Activated naive CD4-positive, alpha-beta T cell treated with anti-CD3 and anti-CD28 coated beads, Interleukin-2, amount 50 U/mL, for 24 hours (primary cell): ENCODE results near the gene RPS15A.

Source experiments
- H3K27ac Mint-ChIP-seq: one replicate; pipeline ENCODE4 v1.8.0; 2021; ENCODE audit warnings: mild to moderate bottlenecking, mixed read lengths
- H3K27me3 Mint-ChIP-seq: one replicate; pipeline ENCODE4 v1.8.0; 2021; ENCODE audit warnings: mixed read lengths
- H3K36me3 Mint-ChIP-seq: one replicate; pipeline ENCODE4 v1.8.0; 2021; ENCODE audit warnings: mixed read lengths
- H3K4me1 Mint-ChIP-seq: one replicate; pipeline ENCODE4 v1.8.0; 2021; ENCODE audit warnings: mixed read lengths
- H3K4me3 Mint-ChIP-seq: one replicate; pipeline ENCODE4 v1.8.0; 2021; ENCODE audit warnings: mild to moderate bottlenecking, mixed read lengths
- H3K9me3 Mint-ChIP-seq: one replicate; pipeline ENCODE4 v1.8.0; 2021; ENCODE audit warnings: mixed read lengths

Gene RPS15A

DNA sequence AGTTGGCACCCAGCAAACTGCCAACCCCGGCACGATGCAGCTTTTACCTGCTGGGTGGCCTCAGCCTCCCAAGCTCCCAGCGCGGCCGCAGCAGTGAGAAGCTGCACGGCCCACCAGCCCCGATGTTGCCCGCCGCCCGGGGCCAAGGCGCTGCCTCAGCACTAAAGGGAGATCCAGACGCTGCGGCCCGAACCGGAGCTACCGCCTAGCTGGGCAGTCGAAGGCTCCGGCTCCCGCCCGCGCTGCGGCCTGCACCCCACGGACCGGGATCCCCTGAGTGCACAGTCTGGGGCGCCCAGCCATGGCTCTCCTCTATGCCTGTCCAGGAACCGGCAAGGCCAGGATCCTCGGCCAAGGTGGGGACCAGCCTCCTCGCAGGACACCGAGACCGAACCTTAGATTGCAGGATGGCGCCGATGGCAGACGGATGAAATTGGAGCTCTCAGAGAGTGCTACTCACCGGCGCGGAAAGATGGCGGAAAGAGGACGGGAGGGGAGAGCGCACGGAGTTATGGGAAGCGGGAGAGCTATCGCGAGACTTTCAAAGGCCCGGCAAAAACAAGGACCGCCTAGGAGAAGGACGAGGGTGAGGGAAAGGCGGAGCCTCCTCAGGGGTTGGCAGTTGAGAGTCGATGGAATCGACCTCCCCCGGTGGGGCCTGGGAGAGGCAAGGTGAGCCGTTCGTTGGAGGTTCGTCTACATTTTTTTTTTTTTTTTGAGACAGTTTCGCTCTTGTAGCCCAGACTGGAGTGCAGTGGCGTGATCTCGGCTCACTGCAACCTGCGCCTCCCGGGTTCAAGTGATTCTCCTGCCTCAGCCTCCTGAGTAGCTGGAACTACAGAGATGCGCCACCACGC lies at the start of gene RPS15A:
RPS15A (minus strand) TSS at position 485 of the 857 bp plus-strand sequence. CDS start 1,221 bp downstream, outside the sequence.
- peak within 1 kb of the TSS; percentile 99 for H3K4me3 Mint-ChIP-seq
- H3K27me3 Mint-ChIP-seq: no peaks in the 10 kb centered on the region
- peaks cover 46% of the 10 kb centered on the region for H3K4me1 Mint-ChIP-seq

DNA sequence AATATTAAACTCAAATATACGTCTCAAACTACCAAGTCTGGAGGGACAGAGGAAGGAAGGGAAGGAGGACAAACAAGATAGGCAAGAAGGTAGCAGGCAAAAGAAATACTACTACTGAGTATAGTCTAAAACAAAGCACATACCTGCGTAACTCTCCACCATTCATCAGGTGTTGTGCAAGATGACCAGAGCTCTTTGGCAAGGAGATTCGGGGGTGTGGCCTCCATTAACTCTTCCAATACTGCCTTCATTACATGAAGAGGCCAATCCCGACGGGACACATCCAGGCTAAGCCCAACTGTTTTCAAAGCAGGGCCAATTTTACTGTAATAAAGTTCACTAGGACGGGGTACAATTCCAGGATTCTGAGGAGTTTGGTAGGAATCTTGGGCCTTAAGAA lies 49.4 kb upstream of the RPS15A start:
- Mint-ChIP-seq H3K27me3 (no peaks in the 10 kb centered on the region), H3K27ac (no peak overlapping the region), H3K36me3 (peaks cover 39% of the 10 kb centered on the region), H3K9me3 (no peaks in the 10 kb centered on the region), H3K4me1 (peaks cover 14% of the 10 kb centered on the region), H3K4me3 (no peak overlapping the region)

More for the DNA sequence above, at the start of gene RPS15A:
- Mint-ChIP-seq H3K27ac (peak within 1 kb of the TSS; percentile 84), H3K36me3 (peaks cover 42% of the 10 kb centered on the region), H3K9me3 (no peaks in the 10 kb centered on the region)

DNA sequence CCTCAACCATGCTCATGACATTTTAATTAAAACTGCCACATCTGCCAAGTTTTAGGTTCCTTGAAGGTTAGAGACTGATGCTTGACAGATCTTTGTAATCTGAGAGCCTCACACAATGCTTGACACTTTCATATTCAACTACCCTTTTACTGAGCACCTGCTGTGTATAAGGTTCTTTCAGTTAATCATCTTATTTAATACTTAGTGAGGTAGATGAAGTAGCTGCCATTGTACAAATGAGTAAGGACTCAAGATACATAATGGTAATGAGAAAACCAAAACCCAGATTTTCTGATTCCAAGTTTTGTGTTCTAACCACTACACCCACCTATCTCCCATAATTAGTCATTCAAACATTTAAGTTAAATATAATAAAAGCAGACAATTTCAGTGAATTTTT lies 46.6 kb upstream of the RPS15A start:
- H3K4me1 Mint-ChIP-seq: peaks cover 14% of the 10 kb centered on the region
- H3K27ac Mint-ChIP-seq: peak overlapping the region; percentile 95
- peaks cover 36% of the 10 kb centered on the region for H3K36me3 Mint-ChIP-seq
- no peaks in the 10 kb centered on the region for H3K9me3 Mint-ChIP-seq
- H3K27me3 Mint-ChIP-seq: no peaks in the 10 kb centered on the region
- peak overlapping the region; percentile 30 for H3K4me3 Mint-ChIP-seq

DNA sequence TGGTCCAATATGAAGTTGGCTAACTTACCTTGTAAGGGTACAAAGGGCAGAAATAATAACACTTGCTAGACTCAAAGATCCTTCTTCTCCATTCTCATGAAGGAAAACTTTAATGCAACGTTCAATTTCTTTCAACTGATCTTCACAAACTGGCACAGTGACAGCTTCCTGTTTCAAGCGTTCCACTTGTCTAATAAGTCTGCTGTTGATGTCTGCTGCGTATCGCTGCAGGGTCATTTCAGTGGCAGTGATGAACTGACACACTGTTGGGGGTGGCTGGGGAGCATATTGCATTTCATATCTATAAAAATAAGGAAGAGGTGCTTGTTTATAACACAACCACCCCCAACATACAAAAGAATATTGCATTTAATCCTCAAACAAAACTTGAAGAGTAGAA lies 44.7 kb upstream of the RPS15A start:
- no peaks in the 10 kb centered on the region for H3K9me3 Mint-ChIP-seq
- no peaks in the 10 kb centered on the region for H3K27me3 Mint-ChIP-seq
- no peak overlapping the region for H3K4me3 Mint-ChIP-seq
- H3K4me1 Mint-ChIP-seq: peaks cover 14% of the 10 kb centered on the region
- H3K36me3 Mint-ChIP-seq: peaks cover 32% of the 10 kb centered on the region
- no peak overlapping the region for H3K27ac Mint-ChIP-seq

DNA sequence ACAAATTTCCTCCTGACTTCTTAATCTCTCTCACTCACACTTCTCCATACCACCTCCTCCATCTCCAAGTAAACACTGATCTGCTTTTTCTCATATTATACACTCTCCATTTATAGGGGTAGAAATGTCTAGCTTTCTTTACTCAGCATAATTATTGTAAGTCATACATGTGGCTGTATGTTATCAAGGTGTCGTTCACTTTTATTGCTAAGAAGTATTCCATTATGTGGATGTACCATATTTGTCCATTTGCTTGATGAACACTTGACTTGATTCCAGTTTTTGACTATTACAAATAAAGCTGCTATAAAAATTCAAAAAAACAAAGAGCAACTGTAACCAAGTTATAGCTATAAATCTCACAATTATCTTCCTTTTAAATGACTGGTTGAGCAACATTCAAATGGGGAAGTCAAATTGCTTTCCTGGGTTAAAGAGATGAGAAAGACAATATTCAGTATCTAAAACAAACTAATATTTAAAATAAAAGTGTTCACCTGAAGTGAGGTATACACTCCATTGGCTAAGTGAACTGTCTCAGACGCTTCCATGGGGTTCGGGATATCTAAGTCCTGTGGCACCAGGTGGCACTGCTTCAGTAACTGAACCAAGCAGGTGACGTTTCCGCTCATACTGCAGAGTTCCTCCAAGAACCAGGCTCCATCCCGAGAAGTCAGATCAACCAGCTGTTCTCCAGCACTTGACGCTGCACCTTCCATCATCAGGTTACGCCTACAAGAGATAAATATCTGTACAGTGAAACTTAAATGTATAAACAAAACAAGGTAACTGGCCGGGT lies 43.8 kb upstream of the RPS15A start:
- no peak overlapping the region for H3K4me3 Mint-ChIP-seq
- peaks cover 31% of the 10 kb centered on the region for H3K36me3 Mint-ChIP-seq
- H3K4me1 Mint-ChIP-seq: peaks cover 14% of the 10 kb centered on the region
- H3K27ac Mint-ChIP-seq: no peak overlapping the region
- no peaks in the 10 kb centered on the region for H3K9me3 Mint-ChIP-seq
- no peaks in the 10 kb centered on the region for H3K27me3 Mint-ChIP-seq

DNA sequence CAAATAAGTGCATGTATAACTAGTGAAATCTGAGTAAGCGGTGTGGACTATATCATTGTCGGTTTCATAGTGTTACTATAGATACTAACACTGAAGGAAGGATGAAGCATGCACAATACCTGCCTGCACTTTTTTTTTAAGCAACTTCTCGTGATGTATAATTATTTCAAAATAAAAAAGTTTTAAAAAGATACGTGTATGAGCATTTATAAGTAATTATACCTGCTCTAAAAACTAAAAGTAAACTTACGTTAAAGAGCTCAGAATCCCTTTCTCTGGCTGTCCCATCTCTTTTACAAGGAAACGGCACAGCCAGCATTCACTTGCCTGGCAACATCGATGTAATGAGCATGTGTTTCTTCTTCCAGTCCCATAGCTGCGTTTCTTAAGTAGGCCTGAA lies 42.5 kb upstream of the RPS15A start:
- H3K36me3 Mint-ChIP-seq: peaks cover 28% of the 10 kb centered on the region

DNA sequence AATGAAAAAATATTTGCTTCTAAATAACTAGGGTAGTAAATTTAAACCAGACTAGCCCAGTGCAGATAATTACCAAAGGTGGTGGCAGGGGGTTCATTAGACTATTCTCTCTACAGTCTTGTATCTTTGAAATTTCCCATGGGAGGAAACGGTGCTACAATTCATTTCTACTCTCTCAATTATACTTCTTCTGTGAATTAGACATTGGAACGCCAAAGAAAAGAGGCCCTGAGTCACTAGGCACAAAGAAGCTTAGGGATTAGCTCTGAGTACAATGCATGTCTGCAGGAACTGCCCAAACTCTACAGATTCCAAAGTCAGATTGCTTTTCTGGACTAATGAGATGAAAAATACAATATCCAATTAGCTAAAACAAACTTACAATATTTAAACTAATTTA lies 41.9 kb upstream of the RPS15A start:
- peaks cover 24% of the 10 kb centered on the region for H3K36me3 Mint-ChIP-seq

More for the DNA sequence above, 42.5 kb upstream of the RPS15A start:
- peaks cover 11% of the 10 kb centered on the region for H3K4me1 Mint-ChIP-seq
- H3K27ac Mint-ChIP-seq: no peak overlapping the region
- H3K27me3 Mint-ChIP-seq: no peaks in the 10 kb centered on the region
- H3K4me3 Mint-ChIP-seq: no peak overlapping the region
- H3K9me3 Mint-ChIP-seq: no peaks in the 10 kb centered on the region

DNA sequence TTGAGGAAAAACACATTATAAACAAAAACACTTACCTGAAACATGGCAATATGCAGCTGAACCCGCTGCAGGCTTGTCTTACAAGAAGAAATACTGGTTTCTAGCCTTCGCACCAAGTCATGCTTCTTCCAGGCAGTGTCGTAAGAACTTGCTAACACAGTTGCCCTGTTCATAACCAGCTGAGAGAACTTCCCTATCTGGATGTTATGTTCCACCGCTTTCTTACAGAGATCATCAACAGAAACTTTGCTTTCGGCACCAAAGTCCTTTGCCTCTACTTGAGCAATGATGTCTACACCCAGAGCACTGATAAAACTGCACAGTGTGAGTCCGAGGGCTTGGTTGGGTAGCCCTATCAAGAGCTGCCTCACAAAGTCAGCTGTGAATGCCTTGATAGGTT lies 39.1 kb upstream of the RPS15A start:
- H3K27me3 Mint-ChIP-seq: no peaks in the 10 kb centered on the region
- peaks cover 16% of the 10 kb centered on the region for H3K36me3 Mint-ChIP-seq
- H3K9me3 Mint-ChIP-seq: no peaks in the 10 kb centered on the region
- no peak overlapping the region for H3K27ac Mint-ChIP-seq
- H3K4me1 Mint-ChIP-seq: no peaks in the 10 kb centered on the region
- no peak overlapping the region for H3K4me3 Mint-ChIP-seq

More for the DNA sequence above, 41.9 kb upstream of the RPS15A start:
- Mint-ChIP-seq H3K4me1 (peaks cover 7% of the 10 kb centered on the region), H3K9me3 (no peaks in the 10 kb centered on the region), H3K27me3 (no peaks in the 10 kb centered on the region), H3K27ac (no peak overlapping the region), H3K4me3 (no peak overlapping the region)

DNA sequence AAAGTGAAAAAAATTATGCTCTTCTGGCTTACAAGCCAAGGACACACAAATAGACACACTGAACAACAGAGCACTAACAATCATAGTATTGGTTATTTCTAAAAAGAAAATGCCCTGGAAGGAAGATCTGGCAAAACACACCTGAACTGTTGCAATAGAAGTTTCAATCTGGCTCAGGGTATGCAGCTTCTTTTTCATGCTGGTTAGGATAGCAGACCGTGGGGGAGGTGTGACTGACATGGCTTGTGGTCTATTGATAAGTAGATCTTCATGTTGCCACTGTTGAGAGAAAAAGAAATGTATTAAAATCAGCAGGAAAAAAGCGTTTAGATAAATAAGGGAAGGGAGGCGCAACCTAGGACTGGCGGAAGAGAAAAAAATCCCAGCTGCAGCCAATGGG lies 37.8 kb upstream of the RPS15A start:
- H3K27ac Mint-ChIP-seq: no peak overlapping the region
- H3K36me3 Mint-ChIP-seq: peaks cover 11% of the 10 kb centered on the region
- no peaks in the 10 kb centered on the region for H3K4me1 Mint-ChIP-seq
- no peak overlapping the region for H3K4me3 Mint-ChIP-seq
- no peaks in the 10 kb centered on the region for H3K27me3 Mint-ChIP-seq
- no peaks in the 10 kb centered on the region for H3K9me3 Mint-ChIP-seq

DNA sequence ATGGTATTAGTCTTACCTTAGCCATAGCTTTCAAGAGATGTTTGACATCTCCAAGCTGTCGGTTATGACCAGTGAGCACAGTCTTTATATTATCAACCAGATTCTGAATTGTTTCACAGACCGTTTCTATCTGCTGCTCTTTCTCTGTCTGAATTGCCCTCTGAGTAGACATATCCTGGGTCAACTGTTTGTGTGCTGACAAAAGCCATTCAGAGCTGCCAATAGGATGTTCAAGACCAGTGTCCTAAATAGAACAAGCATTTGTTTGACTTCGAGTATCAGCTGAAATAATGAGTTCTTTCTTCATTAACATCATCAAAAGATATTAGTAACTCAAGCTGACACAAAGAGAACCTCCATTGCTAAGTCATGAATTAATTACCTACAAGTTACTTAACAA lies 26.2 kb upstream of the RPS15A start:
- H3K36me3 Mint-ChIP-seq: peaks cover 23% of the 10 kb centered on the region
- H3K4me3 Mint-ChIP-seq: no peak overlapping the region
- peaks cover 13% of the 10 kb centered on the region for H3K4me1 Mint-ChIP-seq
- H3K27me3 Mint-ChIP-seq: no peaks in the 10 kb centered on the region
- H3K27ac Mint-ChIP-seq: no peak overlapping the region
- no peaks in the 10 kb centered on the region for H3K9me3 Mint-ChIP-seq

DNA sequence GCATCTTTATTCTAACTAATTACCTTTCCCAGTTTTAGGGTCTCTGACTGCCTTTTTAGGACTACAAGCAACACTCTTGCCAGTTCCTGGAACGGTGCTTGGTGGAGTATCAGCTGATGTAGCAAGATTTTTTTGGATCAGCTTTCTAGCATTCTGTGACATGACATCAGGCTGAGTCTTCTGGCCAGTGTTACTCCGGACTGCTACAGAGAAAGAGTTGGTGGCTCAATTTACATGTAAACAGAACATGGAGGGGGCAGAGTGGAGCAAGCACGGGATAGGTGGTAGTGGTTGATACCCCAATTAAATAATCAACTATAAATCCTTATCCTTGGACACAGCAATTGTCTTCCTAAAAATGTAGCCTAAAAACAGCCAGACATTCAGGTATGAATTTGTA lies 21.8 kb upstream of the RPS15A start:
- no peaks in the 10 kb centered on the region for H3K4me1 Mint-ChIP-seq
- H3K27me3 Mint-ChIP-seq: no peaks in the 10 kb centered on the region
- H3K4me3 Mint-ChIP-seq: no peak overlapping the region
- H3K9me3 Mint-ChIP-seq: no peaks in the 10 kb centered on the region
- H3K36me3 Mint-ChIP-seq: peaks cover 29% of the 10 kb centered on the region
- peak overlapping the region; percentile 35 for H3K27ac Mint-ChIP-seq

DNA sequence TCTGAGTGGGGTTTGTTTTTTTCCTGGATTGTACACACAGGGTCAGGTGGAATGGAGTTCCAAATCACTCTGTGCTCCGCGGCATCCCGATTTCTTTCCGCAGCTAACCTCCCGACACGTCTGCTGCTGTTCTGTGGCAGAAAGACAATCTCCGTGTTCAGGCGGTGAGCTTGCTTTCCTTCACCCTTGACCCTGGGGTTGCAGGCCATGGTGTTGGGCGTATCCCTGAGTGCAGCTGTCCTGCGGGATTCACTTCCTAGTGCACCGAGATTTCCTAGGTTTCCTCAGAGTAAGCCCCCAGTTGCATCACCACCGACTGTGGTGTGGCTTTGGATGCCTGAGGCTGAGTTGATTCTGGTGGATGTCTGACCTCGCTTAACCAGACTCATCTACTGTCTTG lies 19.0 kb upstream of the RPS15A start:
- H3K27me3 Mint-ChIP-seq: no peaks in the 10 kb centered on the region
- peaks cover 24% of the 10 kb centered on the region for H3K4me1 Mint-ChIP-seq
- no peak overlapping the region for H3K4me3 Mint-ChIP-seq
- H3K27ac Mint-ChIP-seq: no peak overlapping the region
- H3K36me3 Mint-ChIP-seq: peaks cover 27% of the 10 kb centered on the region
- no peaks in the 10 kb centered on the region for H3K9me3 Mint-ChIP-seq

DNA sequence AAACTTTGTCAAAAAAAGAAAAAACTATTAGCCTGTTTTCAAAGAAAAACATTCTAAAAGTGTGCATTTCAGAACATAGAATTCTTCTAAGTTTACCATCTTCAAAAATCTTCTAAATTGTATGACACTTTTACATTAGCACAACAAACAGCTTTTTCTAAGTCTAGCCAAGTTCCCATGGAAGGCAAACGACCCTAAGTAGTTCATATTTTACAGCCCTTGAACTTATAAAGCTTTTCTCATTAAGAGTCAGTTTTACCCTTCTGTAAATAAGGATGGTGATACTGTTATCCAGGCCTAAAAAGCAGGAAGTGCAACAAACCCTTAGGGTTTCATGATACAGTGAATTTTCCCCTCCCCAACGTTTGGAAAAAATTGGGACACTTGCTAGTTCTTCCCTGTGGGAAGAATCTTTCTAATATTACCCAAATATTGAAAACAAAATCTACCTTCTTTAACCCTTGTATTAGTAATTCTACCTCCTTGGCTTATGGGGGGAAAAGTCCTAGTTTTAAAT lies 15.2 kb upstream of the RPS15A start:
- Mint-ChIP-seq H3K27ac (peak overlapping the region; percentile 76), H3K27me3 (no peaks in the 10 kb centered on the region), H3K36me3 (peaks cover 17% of the 10 kb centered on the region), H3K4me1 (peaks cover 48% of the 10 kb centered on the region), H3K4me3 (no peak overlapping the region), H3K9me3 (no peaks in the 10 kb centered on the region)

DNA sequence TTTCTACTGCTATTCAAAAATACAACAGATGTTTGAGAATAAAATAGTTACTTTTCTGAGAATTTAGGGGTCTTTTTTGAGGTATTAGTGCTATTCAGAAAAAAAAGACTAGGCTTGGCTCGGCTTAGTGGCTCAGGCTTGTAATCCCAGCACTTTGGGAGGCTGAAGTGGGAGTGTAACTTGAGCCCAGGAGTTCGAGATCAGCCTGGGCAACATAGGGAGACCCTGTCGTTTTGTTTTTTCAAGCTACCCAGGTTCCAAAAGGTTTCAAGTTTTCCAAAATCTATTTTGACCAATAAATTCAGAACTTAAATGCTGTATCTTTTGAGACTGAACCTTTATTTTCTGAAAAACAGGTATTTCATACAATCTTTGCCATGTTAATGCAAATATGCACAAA lies 14.4 kb upstream of the RPS15A start:
- Mint-ChIP-seq H3K36me3 (peaks cover 14% of the 10 kb centered on the region), H3K27ac (peak overlapping the region; percentile 66), H3K9me3 (no peaks in the 10 kb centered on the region), H3K4me1 (peaks cover 56% of the 10 kb centered on the region), H3K4me3 (no peak overlapping the region), H3K27me3 (no peaks in the 10 kb centered on the region)

DNA sequence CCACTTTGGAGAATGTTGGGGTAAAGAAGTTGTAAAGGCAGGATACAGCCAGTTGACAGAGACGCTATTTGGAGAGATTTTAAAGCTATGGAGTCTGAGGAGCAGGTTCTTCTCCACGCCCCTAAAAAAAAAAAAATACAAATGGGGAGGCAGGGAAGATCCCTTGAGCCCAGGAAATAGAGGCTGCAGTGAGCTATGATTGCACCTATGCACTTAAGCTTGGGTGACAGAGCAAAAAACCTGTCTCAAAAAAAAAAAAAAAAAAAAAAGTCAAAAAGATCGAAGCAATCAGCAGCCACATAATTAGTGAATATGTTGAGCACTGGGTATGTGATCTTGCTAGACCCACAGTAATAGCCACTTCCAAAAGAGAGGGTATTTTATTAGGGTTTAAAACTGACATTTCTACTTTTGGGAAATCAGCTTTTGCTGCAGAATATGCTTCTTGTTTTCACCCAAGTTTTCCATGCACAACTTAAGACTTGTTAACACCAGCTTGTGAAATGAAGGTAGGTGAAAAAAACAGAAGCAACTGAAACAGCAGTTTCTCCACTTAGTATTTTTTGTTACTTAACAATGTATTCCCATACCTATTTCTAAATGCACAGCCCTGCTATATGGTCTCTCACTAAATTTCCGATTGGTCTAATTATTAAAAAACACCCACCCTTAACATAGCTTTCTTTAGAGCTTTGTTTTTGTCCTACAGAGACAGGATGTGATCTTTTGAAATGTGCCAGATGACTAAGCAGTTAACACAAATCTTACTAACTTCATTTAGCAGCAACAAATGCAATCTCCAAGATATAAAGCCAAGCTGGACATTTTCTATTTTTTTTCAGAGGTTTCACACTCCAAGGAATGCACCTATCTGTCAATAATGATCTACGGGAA lies 13.7 kb upstream of the RPS15A start:
- H3K27ac Mint-ChIP-seq: peak overlapping the region; percentile 92
- H3K27me3 Mint-ChIP-seq: no peaks in the 10 kb centered on the region
- H3K9me3 Mint-ChIP-seq: no peaks in the 10 kb centered on the region
- peak overlapping the region; percentile 55 for H3K4me3 Mint-ChIP-seq
- peaks cover 9% of the 10 kb centered on the region for H3K36me3 Mint-ChIP-seq
- H3K4me1 Mint-ChIP-seq: peaks cover 61% of the 10 kb centered on the region
